Thyroid gland (tissue), 4 donors: ENCODE measurements around the gene PAK5. TPM values are rescaled to one million over a fixed set of nuclear protein-coding genes. Genes with fewer than 3 reads are reported as not detected.

ENCODE experiments used
- DNase-seq, 2 donors: peaks; one replicate each; pipeline ENCODE4 v3.0.0-alpha.2; 2019
- H3K27ac ChIP-seq, 3 donors: fragments of 200-600 bp; sonication (generic); 1 replicate in 2 of 3; 2 replicates in 1 of 3; pipeline ENCODE4 v1.5.1; 2016 to 2019; ENCODE audit warnings: mild to moderate bottlenecking in 1 of 3, moderate library complexity in 1 of 3
- H3K27me3 ChIP-seq: fragments of 200-600 bp; sonication (generic); one replicate; pipeline ENCODE4 v1.5.1; 2019
- H3K36me3 ChIP-seq, 2 donors: fragments of 200-600 bp; sonication (generic); one replicate each; pipeline ENCODE4 v1.5.1; 2016 to 2019
- H3K4me1 ChIP-seq, 2 donors: fragments of 200-600 bp; sonication (generic); one replicate each; pipeline ENCODE4 v1.5.1; 2017 to 2019
- H3K4me3 ChIP-seq, 3 donors: fragments of 200-600 bp; sonication (generic); replicated peaks in 1 of 3; 1 replicate in 2 of 3; 2 replicates in 1 of 3; pipeline ENCODE4 v1.5.1; 2016; ENCODE audit warnings: mild to moderate bottlenecking in 1 of 3
- H3K9me3 ChIP-seq: fragments of 200-600 bp; sonication (generic); one replicate; pipeline ENCODE4 v1.5.1; 2017
- POLR2A ChIP-seq, 2 donors: fragments of 450-650 bp; IDR thresholded peaks; one replicate each; pipeline ENCODE4 v1.6.1; 2017; ENCODE audit warnings: antibody characterized with exemption in 2 of 2, mild to moderate bottlenecking in 2 of 2, moderate library complexity in 1 of 2
- WGBS, 2 donors: methylation state at CpG; one replicate each; pipeline ENCODE4 v1.1.5; 2017; 5-methylcytosine and 5-hydroxymethylcytosine counted together
- intact Hi-C: fragments of 100-400 bp; cut with DNase I; formaldehyde crosslinking; loops from one replicate; pipeline ENCODE4 v1.15.1; 2023
- total RNA-seq, 4 donors: library from RNA; depleted of rRNA; stranded (reverse); fragments of >200 nt; gene quantifications; one replicate each; pipeline ENCODE4 v1.2.3, GENCODE V29; 2016
- TF ChIP-seq, protein P1 (sequence below), 6 experiments: fragments of 200-600 bp in 3 of 6; fragments of 450-650 bp in 3 of 6; sonication (generic) in 3 of 6; IDR thresholded peaks; one replicate each; pipeline ENCODE4 v1.5.1; 2016 to 2019; ENCODE audit warnings: antibody characterized with exemption in 6 of 6, mild to moderate bottlenecking in 2 of 6, inconsistent platforms in 1 of 6, moderate library complexity in 1 of 6

Gene PAK5
- total RNA-seq, 4 donors from 2014 or later: 0.13 to 0.33 TPM; not detected in 2

DNA sequence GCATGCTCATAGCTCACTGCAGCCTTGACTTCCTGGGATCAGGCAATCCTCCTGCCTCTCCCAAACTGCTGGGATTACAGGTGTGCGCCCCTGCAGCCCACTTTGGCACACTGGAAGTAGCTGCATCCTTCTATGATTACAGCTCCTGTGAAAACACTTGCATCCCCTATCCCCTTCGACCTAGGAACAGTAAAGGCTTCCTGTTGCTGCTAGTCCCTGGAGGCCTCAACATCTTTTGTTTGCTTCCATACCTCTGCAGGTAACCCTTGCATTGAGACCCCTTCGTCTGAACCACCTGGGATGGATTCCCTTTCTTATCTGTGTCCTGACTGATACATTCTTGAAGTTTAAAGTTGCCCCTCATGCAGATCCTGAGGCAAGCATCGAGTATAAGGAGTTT is 152.4 kb downstream of the PAK5 start:
- H3K4me1 ChIP-seq: no peaks in the 10 kb centered on the region
- no peak overlapping the region for H3K4me3 ChIP-seq
- DNase-seq: no peak
- H3K27ac ChIP-seq: no peak overlapping the region
- TF ChIP-seq, protein P1, sequence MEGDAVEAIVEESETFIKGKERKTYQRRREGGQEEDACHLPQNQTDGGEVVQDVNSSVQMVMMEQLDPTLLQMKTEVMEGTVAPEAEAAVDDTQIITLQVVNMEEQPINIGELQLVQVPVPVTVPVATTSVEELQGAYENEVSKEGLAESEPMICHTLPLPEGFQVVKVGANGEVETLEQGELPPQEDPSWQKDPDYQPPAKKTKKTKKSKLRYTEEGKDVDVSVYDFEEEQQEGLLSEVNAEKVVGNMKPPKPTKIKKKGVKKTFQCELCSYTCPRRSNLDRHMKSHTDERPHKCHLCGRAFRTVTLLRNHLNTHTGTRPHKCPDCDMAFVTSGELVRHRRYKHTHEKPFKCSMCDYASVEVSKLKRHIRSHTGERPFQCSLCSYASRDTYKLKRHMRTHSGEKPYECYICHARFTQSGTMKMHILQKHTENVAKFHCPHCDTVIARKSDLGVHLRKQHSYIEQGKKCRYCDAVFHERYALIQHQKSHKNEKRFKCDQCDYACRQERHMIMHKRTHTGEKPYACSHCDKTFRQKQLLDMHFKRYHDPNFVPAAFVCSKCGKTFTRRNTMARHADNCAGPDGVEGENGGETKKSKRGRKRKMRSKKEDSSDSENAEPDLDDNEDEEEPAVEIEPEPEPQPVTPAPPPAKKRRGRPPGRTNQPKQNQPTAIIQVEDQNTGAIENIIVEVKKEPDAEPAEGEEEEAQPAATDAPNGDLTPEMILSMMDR (IDR thresholded peaks at IDR 0.05): no peak
- no peak for TF ChIP-seq POLR2A (IDR thresholded peaks at IDR 0.05)
- H3K27me3 ChIP-seq: no peaks in the 10 kb centered on the region
- WGBS, 2 donors: 35 to 41% methylated on average over 4 of the region's 4 CpGs
- no peaks in the 10 kb centered on the region for H3K9me3 ChIP-seq
- intact Hi-C loops: no loop called here
- no peaks in the 10 kb centered on the region for H3K36me3 ChIP-seq

DNA sequence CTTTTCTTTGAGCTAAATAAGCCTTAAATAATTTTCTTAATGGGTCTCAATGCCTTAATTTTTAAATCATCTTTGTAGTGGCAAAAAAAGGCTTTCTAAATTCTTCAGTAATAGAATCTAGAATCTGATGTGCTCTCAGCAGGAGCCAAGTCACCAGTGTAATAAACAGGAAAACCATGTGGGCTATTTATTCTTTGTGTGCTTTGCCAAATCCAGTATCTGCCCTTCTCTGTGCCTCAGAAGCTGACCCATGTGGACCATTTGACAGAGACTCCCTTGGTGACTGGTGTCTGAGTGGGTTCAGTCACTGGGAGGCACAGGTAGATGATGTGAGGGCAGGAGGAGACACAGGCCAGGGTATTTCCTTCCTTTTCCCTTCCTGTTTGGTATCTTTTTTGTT is 152.9 kb downstream of the PAK5 start:
- intact Hi-C loops: no loop called here
- H3K4me1 ChIP-seq: no peaks in the 10 kb centered on the region

DNA sequence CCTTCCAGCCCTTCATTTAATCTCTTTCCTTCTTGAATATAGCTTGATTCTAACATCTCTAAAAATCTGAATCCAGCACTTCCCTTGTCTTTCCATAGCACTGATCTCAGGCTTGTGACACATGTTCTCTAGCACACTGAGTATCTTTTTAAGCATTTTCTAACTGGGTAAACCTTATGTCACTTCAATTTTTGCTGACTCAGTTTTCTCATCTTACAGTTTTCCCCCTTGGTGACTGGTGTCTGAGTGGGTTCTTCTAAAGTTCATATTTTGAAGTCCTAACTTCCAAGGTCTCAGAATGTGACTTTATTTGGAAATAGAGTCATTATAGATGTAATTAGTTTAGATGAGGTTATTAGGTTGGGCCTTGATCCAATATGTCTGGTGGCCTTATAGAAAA is 153.9 kb downstream of the PAK5 start:
- Histone ChIP-seq H3K4me1 (no peaks in the 10 kb centered on the region), H3K9me3 (no peaks in the 10 kb centered on the region), H3K27ac (no peak overlapping the region), H3K27me3 (no peaks in the 10 kb centered on the region), H3K36me3 (no peaks in the 10 kb centered on the region), H3K4me3 (no peak overlapping the region)
- intact Hi-C loops: no loop called here
- no peak for TF ChIP-seq POLR2A (IDR thresholded peaks at IDR 0.05)
- TF ChIP-seq, protein P1 (IDR thresholded peaks at IDR 0.05): no peak
- no peak for DNase-seq

More for the DNA sequence above, 152.9 kb downstream of the PAK5 start:
- Histone ChIP-seq H3K36me3 (no peaks in the 10 kb centered on the region), H3K27ac (no peak overlapping the region), H3K9me3 (no peaks in the 10 kb centered on the region), H3K27me3 (no peaks in the 10 kb centered on the region), H3K4me3 (no peak overlapping the region)
- no peak for DNase-seq
- TF ChIP-seq, protein P1 (IDR thresholded peaks at IDR 0.05): no peak
- no peak for TF ChIP-seq POLR2A (IDR thresholded peaks at IDR 0.05)

DNA sequence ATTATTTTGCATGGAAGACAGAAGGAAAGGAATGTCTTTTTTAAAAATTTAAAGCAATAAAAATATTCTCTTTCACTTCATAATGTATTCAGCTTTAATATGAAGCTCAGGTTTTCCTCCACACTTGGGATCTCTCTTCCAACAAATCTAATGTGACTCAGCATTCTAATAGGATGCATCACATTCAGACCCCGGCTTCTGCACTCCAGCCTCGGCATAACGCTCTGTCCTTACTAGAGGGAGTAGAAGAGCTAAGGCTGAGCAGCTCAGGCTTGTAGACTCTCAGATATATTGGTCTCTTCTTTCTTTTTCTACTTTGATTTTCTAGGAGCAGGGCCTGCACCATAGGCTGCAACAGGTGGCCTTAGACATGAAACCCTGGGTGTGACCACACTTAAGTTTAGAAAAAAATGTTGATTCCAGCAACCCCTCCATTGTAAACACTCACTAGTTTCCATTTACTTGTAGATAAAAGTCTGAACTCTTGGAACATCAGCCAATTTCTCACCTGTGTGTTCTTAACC is 161.7 kb downstream of the PAK5 start:
- Histone ChIP-seq H3K4me3 (no peak overlapping the region), H3K27me3 (no peaks in the 10 kb centered on the region), H3K4me1 (no peaks in the 10 kb centered on the region), H3K36me3 (no peaks in the 10 kb centered on the region), H3K27ac (no peak overlapping the region), H3K9me3 (no peaks in the 10 kb centered on the region)
- no peak for TF ChIP-seq POLR2A (IDR thresholded peaks at IDR 0.05)
- TF ChIP-seq, protein P1 (IDR thresholded peaks at IDR 0.05): no peak
- intact Hi-C loops: no loop called here
- WGBS, 2 donors: 78 to 83% methylated on average over 3 of the region's 3 CpGs
- no peak for DNase-seq

DNA sequence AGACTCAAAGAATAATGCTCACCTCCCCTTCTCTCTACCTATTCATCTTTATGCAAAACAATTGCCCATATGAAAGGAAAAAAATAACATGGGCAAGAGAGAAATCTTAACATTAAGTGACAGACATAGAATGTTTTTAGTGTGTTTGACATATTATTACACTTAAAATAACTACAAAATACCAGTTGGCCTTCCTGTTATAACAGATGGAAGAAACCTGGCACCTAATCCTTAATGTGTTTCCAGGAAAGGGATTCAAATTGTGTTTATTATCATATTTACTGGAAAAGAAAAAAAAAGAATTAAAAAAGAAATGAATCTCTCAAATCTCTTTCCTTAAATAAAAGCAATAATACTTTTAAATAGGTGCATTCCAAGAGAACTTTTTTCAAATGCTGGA is 165.9 kb downstream of the PAK5 start:
- H3K4me3 ChIP-seq: no peak overlapping the region
- H3K4me1 ChIP-seq: no peaks in the 10 kb centered on the region
- no peak for DNase-seq
- H3K27ac ChIP-seq: no peak overlapping the region
- intact Hi-C loops: no loop called here
- H3K9me3 ChIP-seq: no peaks in the 10 kb centered on the region
- H3K27me3 ChIP-seq: no peaks in the 10 kb centered on the region
- TF ChIP-seq, protein P1 (IDR thresholded peaks at IDR 0.05): no peak
- TF ChIP-seq POLR2A (IDR thresholded peaks at IDR 0.05): no peak
- no peaks in the 10 kb centered on the region for H3K36me3 ChIP-seq
